ENCODE measurements around the gene COPS4. TPM values are rescaled to one million over a fixed set of nuclear protein-coding genes. Genes with fewer than 3 reads are reported as not detected.
A peak's percentile ranks its signal among the peaks of the same experiment; 100 is the strongest.

Gene COPS4
- total and polyA plus RNA-seq, 2 of the 8 experiments (the other 6 are each of a cell fraction or from before 2014, with no cell fraction given): 14.9 to 28.3 TPM

GRCh38 chr4:83115656-83116285 is 80.8 kb downstream of the COPS4 start (continued):
- TF ChIP-seq RFX5 (IDR thresholded peaks at IDR 0.05; ENCODE audit: borderline replicate concordance, low read depth, low read length) (no peak), EZH2 (IDR thresholded peaks at IDR 0.05; ENCODE audit: low read depth, low read length, severe bottlenecking) (no peak), BACH1 (IDR thresholded peaks at IDR 0.05; ENCODE audit: low read length) (no peak), POU5F1 (IDR thresholded peaks at IDR 0.05; ENCODE audit: low read depth, low read length) (peak; percentile 23; the same call in 1 of the 2 replicates)
